Measurements from ENCODE around the gene MBD5.

MBD5 gene

GRCh38 chr2:148458171-148458570 lies 437.3 kb downstream of the MBD5 start:
- no peak for DNase-seq (ENCODE audit: low read depth in 2 of 2)

DNA sequence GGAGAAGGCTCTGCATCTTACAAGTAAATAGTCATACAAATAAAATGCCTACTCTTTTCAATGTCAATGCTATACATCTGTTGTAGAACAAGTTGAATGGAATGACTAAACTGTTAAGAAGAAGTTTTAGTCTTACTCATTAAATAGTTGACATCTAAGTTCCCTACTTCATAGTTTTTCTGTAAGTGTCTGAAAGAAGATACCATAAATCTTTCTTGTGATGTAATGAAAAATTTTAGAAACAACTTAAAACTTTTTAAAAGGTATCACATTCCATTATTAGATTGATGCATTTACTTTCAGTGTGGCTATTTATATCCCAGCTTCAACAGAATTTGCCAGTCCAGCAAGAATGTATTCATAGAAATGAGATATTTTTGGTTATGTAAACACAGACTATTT lies 438.5 kb downstream of the MBD5 start:
- no peak for DNase-seq (ENCODE audit: low read depth in 2 of 2)

- no peak for DNase-seq (ENCODE audit: low read depth in 2 of 2)
Measured at GRCh38 chr2:148461876-148462275, 441.0 kb downstream of the MBD5 start.

GRCh38 chr2:148475626-148476025 lies 454.7 kb downstream of the MBD5 start:
- DNase-seq (ENCODE audit: low read depth in 2 of 2) = no peak

- no peak for DNase-seq (ENCODE audit: low read depth in 2 of 2)
Measured at GRCh38 chr2:148479398-148479797, 458.5 kb downstream of the MBD5 start.

- DNase-seq (ENCODE audit: low read depth in 2 of 2) = no peak
Measured at GRCh38 chr2:148483665-148484064, 462.8 kb downstream of the MBD5 start.

DNA sequence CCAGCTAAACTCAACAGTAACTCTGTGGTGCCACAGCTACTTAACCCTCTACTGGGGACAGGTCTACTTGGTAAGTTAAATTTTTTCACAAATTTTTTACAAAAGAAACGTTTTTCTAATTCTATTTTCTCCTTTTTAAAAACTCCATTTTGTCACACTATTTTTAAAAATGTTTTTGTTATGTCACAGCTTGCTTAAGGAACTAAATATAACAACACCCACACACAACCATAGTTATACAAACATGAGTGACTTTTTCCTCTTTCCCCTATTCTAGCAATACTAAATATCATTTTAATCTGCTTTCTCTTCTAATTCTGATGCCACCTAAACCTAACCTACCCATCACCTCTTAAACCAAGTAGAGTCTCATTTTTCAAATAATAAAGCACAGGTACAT lies 463.2 kb downstream of the MBD5 start:
- no peak for DNase-seq (ENCODE audit: low read depth in 2 of 2)

- no peak for DNase-seq (ENCODE audit: low read depth in 2 of 2)
Measured at GRCh38 chr2:148486655-148487054, 465.8 kb downstream of the MBD5 start.

- no peak for DNase-seq (ENCODE audit: low read depth in 2 of 2)
Measured at GRCh38 chr2:148487439-148487838, 466.5 kb downstream of the MBD5 start.

- no peak for DNase-seq (ENCODE audit: low read depth in 2 of 2)
Measured at GRCh38 chr2:148490840-148491439, 470.0 kb downstream of the MBD5 start.

- no peak for DNase-seq (ENCODE audit: low read depth in 2 of 2)
Measured at GRCh38 chr2:148493822-148494563, 473.1 kb downstream of the MBD5 start.

DNA sequence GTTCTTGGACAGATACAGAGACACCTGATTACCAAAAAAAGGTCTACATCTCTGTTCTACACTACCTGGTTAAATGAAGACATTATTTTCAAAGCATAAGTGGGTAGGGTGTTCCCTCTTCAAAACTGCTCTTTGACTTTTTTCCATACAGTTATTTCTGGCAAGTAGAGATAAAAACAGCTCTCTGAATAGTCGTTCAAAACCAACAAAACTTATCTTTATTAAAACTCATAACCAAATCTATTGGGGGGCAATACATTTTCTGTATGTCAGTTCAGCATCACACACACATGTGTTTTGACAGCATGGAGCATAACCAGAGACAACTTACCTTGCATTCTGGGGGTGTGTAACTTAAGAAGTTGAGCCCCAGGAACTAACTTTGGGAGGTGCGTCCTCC lies 474.7 kb downstream of the MBD5 start:
- no peak for DNase-seq (ENCODE audit: low read depth in 2 of 2)

DNA sequence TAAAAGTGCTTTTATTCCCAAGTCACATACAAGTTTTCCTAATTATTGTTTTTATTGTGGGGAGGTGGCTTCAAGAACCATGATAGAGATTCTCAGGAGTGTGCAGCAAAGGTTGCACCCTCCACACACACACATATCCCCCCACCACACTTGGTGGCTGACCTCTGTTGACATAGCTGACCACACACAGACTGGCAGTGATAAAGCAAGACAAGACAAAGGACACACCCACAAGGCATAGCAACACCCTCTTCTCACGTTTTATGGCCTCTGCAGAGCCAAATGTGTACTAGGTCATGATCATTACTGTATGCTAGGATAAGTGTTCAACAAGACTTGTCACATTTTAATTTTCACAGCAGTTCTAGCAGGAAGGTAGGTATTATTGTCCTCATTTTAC lies 480.7 kb downstream of the MBD5 start:
- DNase-seq (ENCODE audit: low read depth in 2 of 2) = no peak

GRCh38 chr2:148503516-148503915 lies 482.6 kb downstream of the MBD5 start:
- DNase-seq (ENCODE audit: low read depth in 2 of 2) = no peak

DNA sequence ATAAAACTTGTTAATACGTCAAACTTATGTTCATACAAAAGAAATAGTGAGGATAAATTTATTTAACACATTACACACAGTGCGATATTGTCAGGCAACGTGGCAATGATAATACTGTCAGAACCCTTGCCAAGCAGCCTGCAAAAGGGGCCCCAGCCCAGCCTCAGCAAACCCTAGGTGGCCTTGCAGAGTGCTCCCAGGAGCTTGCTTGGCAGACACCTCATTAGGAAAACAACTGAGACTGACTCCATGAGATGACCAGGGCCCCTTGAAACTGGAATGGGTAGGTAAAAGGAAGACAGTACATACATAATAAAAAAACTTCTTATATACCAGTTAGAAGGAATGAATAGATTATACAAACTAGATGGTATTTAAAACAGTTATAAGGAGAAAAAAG lies 487.1 kb downstream of the MBD5 start:
- DNase-seq (ENCODE audit: low read depth in 2 of 2) = no peak

- no peak for DNase-seq (ENCODE audit: low read depth in 2 of 2)
Measured at GRCh38 chr2:148508878-148509287, 488.0 kb downstream of the MBD5 start.

DNA sequence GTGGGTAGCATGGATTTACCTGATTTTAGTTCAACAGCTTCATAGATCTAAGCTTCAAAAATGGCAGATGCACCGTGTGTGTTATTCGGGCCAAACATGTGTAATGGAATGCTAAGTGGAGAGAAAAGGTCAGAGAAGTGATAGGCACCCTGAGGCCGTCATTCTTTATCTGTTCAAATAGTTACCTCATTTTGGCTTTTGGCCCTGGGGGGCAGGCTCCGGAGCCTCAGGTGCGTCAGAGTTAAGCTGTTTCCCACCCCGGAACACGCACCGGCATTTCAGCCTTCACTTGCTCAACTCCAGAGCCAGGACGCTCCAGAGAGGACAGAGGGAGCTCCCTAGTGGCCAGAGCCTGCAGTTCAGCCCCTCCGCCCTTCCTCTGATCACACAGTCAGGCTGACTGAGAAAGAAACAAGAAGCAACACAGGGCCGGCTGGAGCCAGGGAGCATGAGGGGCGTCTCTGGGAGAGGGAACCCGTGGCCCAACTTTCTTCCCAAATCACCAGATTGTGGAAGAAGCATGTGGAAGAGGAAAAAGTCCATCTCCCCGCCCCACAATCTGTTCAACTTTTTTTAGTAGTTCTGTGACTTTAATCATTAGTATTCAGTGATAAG lies 488.5 kb downstream of the MBD5 start:
- peak; percentile 73 to 76 for DNase-seq (ENCODE audit: low read depth in 2 of 2)

GRCh38 chr2:148511883-148512282 lies 491.0 kb downstream of the MBD5 start:
- DNase-seq (ENCODE audit: low read depth in 2 of 2) = no peak

DNA sequence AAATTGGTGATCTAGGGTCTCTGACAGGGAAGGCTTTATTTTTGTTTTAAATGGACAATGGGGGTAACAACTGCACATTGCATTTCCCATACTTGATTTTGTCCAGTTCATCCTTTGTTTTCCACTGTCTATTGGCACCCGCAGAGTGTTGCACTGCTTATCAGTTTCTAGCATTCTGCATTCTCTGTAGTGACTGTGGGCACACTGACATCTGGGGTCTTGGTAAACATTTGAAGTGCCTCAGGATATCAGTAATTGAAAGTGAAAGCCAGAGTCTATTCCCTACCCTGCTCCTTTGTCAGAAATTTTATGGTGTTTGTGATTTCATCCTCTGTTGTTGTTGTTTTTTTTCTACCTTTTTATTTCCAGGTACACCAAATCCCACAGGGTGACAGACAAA lies 491.6 kb downstream of the MBD5 start:
- no peak for DNase-seq (ENCODE audit: low read depth in 2 of 2)

- no peak for DNase-seq (ENCODE audit: low read depth in 2 of 2)
Measured at GRCh38 chr2:148513427-148513826, 492.5 kb downstream of the MBD5 start.

DNA sequence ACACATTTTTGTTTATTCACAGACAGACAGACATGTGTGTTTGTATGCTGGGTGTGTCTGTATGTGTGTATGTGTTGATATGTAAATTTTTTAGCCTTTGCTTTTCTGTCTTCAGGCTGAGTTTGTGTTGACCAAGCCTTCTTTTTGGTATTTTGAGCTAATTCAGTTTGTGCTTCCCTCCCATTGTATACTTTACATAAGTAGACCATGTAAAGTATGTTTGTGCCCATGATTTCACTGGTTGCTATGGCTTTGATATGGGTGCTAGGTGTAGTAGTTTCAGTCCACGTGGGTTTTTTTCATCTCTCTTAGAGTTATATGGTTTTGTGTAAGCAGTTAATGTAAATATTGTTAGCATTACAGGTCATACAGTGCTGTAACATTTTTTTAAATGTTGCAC lies 494.2 kb downstream of the MBD5 start:
- no peak for DNase-seq (ENCODE audit: low read depth in 2 of 2)

DNA sequence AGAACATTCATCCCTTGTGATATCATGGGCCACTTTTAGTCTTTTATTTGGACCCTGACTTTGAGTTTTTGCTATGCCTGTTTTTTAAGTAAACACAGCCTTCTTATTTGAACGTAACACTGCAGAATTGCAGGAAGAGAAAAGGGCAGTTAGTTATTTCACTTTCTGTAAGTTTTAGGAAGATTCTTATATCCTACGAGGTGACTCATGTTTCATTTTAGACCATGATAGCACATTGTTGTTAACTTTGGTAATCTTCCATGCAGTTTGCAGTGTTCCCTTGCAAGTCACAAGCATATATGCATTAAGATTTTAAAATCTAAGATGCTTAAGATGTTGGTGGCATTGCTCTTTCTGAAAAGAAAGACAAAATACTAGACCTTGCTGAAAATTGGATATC lies 495.1 kb downstream of the MBD5 start:
- DNase-seq (ENCODE audit: low read depth in 2 of 2) = no peak

DNA sequence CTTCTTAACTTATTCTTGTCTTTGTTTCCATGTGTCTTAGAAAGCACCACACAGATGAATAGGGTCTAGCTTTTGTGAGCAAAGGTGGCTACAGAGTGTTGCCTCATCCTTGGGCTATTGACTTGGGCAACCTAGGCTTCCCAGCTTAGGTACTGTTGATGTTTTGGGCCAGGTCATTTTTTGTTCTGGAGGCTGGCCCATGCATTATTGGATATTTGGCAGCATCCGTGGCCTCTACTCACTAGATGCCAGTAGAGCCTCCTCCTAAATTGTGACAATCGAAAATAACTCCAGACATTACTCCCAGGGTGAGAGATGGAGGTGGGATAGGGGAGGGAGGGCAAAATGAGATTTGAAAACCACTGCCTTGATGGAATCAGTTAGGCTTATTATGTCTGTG lies 496.4 kb downstream of the MBD5 start:
- no peak for DNase-seq (ENCODE audit: low read depth in 2 of 2)
